ENCODE data around the gene ACOXL.

The ACOXL gene

GRCh38 chr2:111154758-111155157 lies 422.4 kb downstream of the ACOXL start:
- TF ChIP-seq CTCF (conservative IDR thresholded peaks at IDR 0.05), result no peak
- peak overlapping the region; percentile 54 for H3K27ac ChIP-seq

- peak overlapping the region; percentile 54 for H3K27ac ChIP-seq
- no peak for TF ChIP-seq CTCF (conservative IDR thresholded peaks at IDR 0.05)
These were observed 423.2 kb downstream of the ACOXL start for GRCh38 chr2:111155610-111156009.

- no peak for TF ChIP-seq CTCF (conservative IDR thresholded peaks at IDR 0.05)
These were observed 424.2 kb downstream of the ACOXL start for GRCh38 chr2:111156529-111156928.

GRCh38 chr2:111157071-111157661 lies 424.8 kb downstream of the ACOXL start:
- no peak overlapping the region for H3K27ac ChIP-seq
- TF ChIP-seq CTCF (conservative IDR thresholded peaks at IDR 0.05), result no peak

More at GRCh38 chr2:111156529-111156928, 424.2 kb downstream of the ACOXL start:
- no peak overlapping the region for H3K27ac ChIP-seq

- no peak overlapping the region for H3K27ac ChIP-seq
- no peak for TF ChIP-seq CTCF (conservative IDR thresholded peaks at IDR 0.05)
These were observed 425.4 kb downstream of the ACOXL start for GRCh38 chr2:111157798-111158197.

- no peak overlapping the region for H3K27ac ChIP-seq
- no peak for TF ChIP-seq CTCF (conservative IDR thresholded peaks at IDR 0.05)
These were observed 427.3 kb downstream of the ACOXL start for GRCh38 chr2:111159641-111160040.

- no peak for TF ChIP-seq CTCF (conservative IDR thresholded peaks at IDR 0.05)
These were observed 428.4 kb downstream of the ACOXL start for GRCh38 chr2:111160758-111161157.

More at GRCh38 chr2:111160758-111161157, 428.4 kb downstream of the ACOXL start:
- H3K27ac ChIP-seq, result no peak overlapping the region

All from VCaP (cell line).